Psoas muscle (tissue), 8 donors: ENCODE data around the gene ZNF710. TPM values are rescaled to one million over a fixed set of nuclear protein-coding genes. Genes with fewer than 3 reads are reported as not detected.
A peak's percentile ranks its signal among the peaks of the same experiment; 100 is the strongest.

Source experiments
- ATAC-seq, 4 donors: fragments of 200-7000 bp; cut with Tn5 transposase; one replicate each; pipeline ENCODE4 v1.9.1; 2020; ENCODE audit warnings: moderate library complexity in 3 of 4, mild to moderate bottlenecking in 2 of 4
- DNase-seq, 2 donors: peaks; one replicate each; pipeline ENCODE4 v3.0.0-alpha.2; 2020
- H3K27ac ChIP-seq: fragments of 200-600 bp; one replicate; pipeline ENCODE4 v1.8.0; 2022
- H3K27me3 ChIP-seq, 3 donors: fragments of 200-600 bp in 1 of 3; one replicate each; pipeline versions ENCODE4 v1.6.1 to v1.8.0; 2013 to 2022; ENCODE audit warnings: low read length in 2 of 3, mild to moderate bottlenecking in 2 of 3, moderate library complexity in 1 of 3; ENCODE audit not compliant: insufficient read depth in 3 of 3
- H3K36me3 ChIP-seq, 2 donors: fragments of 200-600 bp in 1 of 2; one replicate each; pipeline versions ENCODE4 v1.6.1 to v1.8.0; 2013 to 2022; ENCODE audit warnings: low read depth in 1 of 2, mild to moderate bottlenecking in 1 of 2, moderate library complexity in 1 of 2; ENCODE audit not compliant: insufficient read depth in 1 of 2
- H3K4me1 ChIP-seq: fragments of 200-600 bp; one replicate; pipeline ENCODE4 v1.8.0; 2022
- H3K4me3 ChIP-seq: fragments of 200-600 bp; one replicate; pipeline ENCODE4 v1.8.0; 2022; ENCODE audit warnings: mild to moderate bottlenecking
- H3K9me3 ChIP-seq: fragments of 200-600 bp; one replicate; pipeline ENCODE4 v1.8.0; 2022
- WGBS, 3 donors: extraction: QIAGEN DNeasy Blood & Tissue Kit; methylation state at CpG; one replicate each; pipeline versions ENCODE4 v1.1.6 to v1.1.7; 2013; 5-methylcytosine and 5-hydroxymethylcytosine counted together
- intact Hi-C, 2 donors: fragments of 100-400 bp; cut with DNase I; formaldehyde crosslinking; loops; one replicate each; pipeline versions ENCODE4 v1.11.0 to v1.14.2; 2022
- polyA plus RNA-seq, 3 donors: library from polyadenylated mRNA; stranded (reverse); fragments of 200-250 nt; gene quantifications; one replicate each; pipeline ENCODE4 v1.2.3, GENCODE V29; 2013
- total RNA-seq, 4 donors: library from RNA; stranded (reverse); fragmentation: NEBNext Ultra II Directional in 2 of 4; extraction: Animal tissue kit (Norgen Biotek cat#: 25700) in 2 of 4; gene quantifications; one replicate each; pipeline versions ENCODE4 v1.2.1 to v1.2.4, GENCODE V29; 2021 to 2023
- TF ChIP-seq, protein P1 (sequence below): fragments of 200-600 bp; IDR thresholded peaks from one replicate; pipeline ENCODE4 v1.8.0; 2022; ENCODE audit warnings: antibody characterized with exemption
- donor health status: healthy with polysubstance abuse.
- donor health status: DM: no; HTN: no; CAD: no; lungs with moderate emphysema.
- donor health status: Bipolar disorder and iron deficiency.
- donor health status: healthy.
- donor health status: DM: yes; HTN: yes; CAD: no.
- donor health status: DM: no; HTN: no; CAD: no.
- donor health status: DM: no; HTN: no; CAD: no.
- donor health status: DM: yes; HTN: yes; CAD: no.

ZNF710 gene
- total and polyA plus RNA-seq, 7 donors: 1.3 to 8.1 (median 4.5) TPM

DNA sequence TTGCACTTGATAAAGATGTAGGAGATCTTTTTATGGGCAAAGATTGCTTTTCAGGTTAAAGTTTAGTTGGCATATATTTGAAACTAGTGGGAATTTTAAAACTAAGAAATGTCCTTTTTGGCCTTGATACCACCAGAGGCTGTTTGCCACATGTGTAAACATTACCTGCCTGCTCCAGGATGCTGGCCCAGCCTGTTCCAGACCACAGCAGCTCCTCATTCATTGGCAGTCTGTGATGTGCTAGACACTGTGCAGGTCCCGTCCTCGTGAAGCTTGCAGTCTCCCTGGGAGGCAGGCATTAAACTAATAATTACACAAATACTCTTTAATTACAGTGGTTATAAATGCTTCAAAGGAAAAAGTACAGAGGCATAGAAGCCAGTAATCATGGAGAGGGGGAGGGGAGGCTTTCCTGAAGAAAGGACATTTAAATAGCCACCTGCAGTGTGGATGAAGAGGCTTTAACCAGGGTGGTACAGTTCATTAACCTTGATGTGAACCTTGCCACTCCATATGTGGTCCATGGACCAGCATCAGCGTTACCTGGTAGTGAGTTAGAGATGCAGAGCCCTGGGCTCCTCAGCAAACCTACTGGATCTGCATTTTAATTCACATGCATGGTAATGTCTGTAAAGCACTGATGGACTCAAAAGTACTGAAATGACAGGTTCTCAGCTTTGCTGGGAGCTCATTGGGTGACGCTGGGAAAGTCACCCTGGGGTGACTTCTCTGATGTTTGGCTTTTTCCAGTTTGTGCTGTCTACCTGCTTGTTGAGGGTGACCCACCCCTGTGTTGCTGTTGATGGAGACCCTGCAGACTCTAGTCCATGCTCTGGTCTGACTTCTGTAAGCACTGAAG lies 5.3 kb downstream of the ZNF710 start:
- Histone ChIP-seq H3K36me3 (no peaks in the 10 kb centered on the region), H3K4me3 (no peak overlapping the region), H3K27ac (peak overlapping the region; percentile 65), H3K4me1 (peaks cover 56% of the 10 kb centered on the region), H3K27me3 (no peaks in the 10 kb centered on the region), H3K9me3 (peaks cover 5% of the 10 kb centered on the region)
- 74 to 90% (median 80%) methylated on average over 4 of the region's 4 CpGs for WGBS, 3 donors
- DNase-seq: no peak
- ATAC-seq: no peak
- TF ChIP-seq, protein P1, sequence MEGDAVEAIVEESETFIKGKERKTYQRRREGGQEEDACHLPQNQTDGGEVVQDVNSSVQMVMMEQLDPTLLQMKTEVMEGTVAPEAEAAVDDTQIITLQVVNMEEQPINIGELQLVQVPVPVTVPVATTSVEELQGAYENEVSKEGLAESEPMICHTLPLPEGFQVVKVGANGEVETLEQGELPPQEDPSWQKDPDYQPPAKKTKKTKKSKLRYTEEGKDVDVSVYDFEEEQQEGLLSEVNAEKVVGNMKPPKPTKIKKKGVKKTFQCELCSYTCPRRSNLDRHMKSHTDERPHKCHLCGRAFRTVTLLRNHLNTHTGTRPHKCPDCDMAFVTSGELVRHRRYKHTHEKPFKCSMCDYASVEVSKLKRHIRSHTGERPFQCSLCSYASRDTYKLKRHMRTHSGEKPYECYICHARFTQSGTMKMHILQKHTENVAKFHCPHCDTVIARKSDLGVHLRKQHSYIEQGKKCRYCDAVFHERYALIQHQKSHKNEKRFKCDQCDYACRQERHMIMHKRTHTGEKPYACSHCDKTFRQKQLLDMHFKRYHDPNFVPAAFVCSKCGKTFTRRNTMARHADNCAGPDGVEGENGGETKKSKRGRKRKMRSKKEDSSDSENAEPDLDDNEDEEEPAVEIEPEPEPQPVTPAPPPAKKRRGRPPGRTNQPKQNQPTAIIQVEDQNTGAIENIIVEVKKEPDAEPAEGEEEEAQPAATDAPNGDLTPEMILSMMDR: no peak
- intact Hi-C loops: loop anchor here (5.0 kb wide), 2 partner anchors 41 to 66 kb away; no protein-coding TSS in a partner anchor

DNA sequence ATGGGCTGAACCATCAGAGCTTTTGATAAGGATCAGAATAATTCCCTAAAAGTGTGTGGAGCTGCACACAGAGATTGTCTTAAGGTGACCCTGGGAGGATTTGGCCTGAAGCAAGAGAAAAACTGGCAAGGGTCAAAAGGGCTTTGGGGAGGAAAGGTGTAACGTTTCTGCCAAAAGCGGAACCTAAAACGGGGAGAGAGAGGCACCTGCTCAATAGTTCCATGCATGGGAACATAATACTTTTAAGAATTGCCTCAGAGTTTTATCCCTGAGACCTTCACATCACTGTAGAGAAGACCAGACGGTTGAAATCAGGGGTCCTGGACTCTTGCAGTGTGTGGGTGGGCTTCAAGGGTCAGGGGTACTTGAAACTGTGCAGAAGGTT lies 5.9 kb downstream of the ZNF710 start:
- intact Hi-C loops: loop anchor here (5.0 kb wide), 2 partner anchors 40 to 65 kb away; no protein-coding TSS in a partner anchor
- H3K4me1 ChIP-seq: peaks cover 56% of the 10 kb centered on the region

DNA sequence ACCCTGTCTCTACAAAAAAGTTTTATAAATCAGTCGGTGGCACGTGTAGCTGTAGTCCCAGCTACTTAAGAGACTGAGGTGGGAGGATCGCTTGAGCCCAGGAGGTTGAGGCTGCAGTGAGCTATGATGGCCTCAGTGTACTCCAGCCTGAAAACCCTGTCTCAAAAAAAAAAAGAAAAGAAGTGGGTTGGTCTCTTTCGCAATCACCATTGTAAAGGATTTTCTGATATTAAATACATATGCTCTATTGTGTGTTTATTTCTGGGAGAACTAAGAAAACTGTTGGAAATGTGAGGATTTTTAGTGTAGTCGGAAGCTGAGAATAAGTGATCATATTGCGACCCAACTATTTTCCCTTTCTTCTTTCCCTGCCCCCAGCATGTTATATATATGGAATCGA lies 7.5 kb downstream of the ZNF710 start:
- no peaks in the 10 kb centered on the region for H3K27me3 ChIP-seq
- no peaks in the 10 kb centered on the region for H3K36me3 ChIP-seq
- DNase-seq: no peak
- TF ChIP-seq, protein P1: no peak
- intact Hi-C loops: loop anchor here (5.0 kb wide), 2 partner anchors 39 to 64 kb away; no protein-coding TSS in a partner anchor
- no peak overlapping the region for H3K4me3 ChIP-seq
- peaks cover 46% of the 10 kb centered on the region for H3K4me1 ChIP-seq
- no peak overlapping the region for H3K27ac ChIP-seq
- peaks cover 11% of the 10 kb centered on the region for H3K9me3 ChIP-seq
- no peak for ATAC-seq
- 90 to 92% (median 91%) methylated on average over 7 of the region's 7 CpGs for WGBS, 3 donors

More for the DNA sequence above, 5.9 kb downstream of the ZNF710 start:
- Histone ChIP-seq H3K4me3 (no peak overlapping the region), H3K9me3 (peaks cover 11% of the 10 kb centered on the region), H3K36me3 (no peaks in the 10 kb centered on the region), H3K27me3 (no peaks in the 10 kb centered on the region), H3K27ac (peak overlapping the region; percentile 65)
- DNase-seq (no peak), ATAC-seq (peak in 3 of 4 donors; percentile 25 to 33 (median 27))
- WGBS, 3 donors: 20 to 31% (median 29%) methylated on average over 4 of the region's 4 CpGs
- TF ChIP-seq, protein P1: no peak

DNA sequence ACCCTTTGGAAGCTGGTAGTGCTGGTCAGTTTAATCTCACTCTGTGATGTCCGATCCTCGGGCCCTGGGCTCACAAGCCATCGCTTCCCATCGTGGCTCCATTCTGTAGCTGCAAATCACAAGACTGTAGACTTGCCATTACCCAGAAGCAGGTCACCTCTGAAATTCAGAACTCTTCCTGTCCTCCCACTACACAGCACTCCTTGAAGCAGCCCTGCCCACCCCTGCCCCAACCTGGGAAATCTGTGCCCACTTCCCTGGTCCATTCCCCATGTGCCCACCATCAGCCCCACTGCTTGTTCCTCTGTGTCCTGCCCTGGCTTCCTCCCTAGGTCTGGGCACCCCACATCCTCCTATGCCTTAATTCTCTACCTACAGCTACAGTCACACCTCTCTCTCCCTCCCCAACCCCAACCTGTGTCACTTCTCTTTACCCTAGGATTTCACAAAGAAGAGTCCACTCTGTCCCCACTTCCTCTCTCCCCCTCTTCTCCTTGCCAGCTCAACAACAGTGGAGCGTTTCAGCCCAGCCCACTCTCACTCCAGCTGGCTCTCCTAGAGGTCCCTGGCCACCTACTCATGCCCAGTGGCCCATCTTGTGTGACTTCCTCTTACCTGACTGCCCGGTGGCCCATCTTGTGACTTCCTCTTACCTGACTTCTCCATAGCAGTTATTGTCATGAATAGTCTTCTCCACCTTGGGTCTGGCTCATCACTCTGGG lies 8.3 kb downstream of the ZNF710 start:
- peaks cover 11% of the 10 kb centered on the region for H3K9me3 ChIP-seq
- TF ChIP-seq, protein P1: no peak
- H3K27ac ChIP-seq: no peak overlapping the region
- intact Hi-C loops: loop anchor here (5.0 kb wide), 2 partner anchors 38 to 63 kb away; no protein-coding TSS in a partner anchor
- H3K4me1 ChIP-seq: peaks cover 37% of the 10 kb centered on the region
- H3K36me3 ChIP-seq: no peaks in the 10 kb centered on the region
- no peaks in the 10 kb centered on the region for H3K27me3 ChIP-seq
- no peak overlapping the region for H3K4me3 ChIP-seq
- WGBS, 3 donors: 89 to 92% (median 90%) methylated on average over 6 of the region's 6 CpGs
- no peak for ATAC-seq
- DNase-seq: no peak
